Renal cortex interstitium (tissue), 11 donors: ENCODE data around the gene DPYD. TPM values are rescaled to one million over a fixed set of nuclear protein-coding genes. Genes with fewer than 3 reads are reported as not detected.

Source experiments
- DNase-seq, 11 donors: peaks; one replicate each; pipeline ENCODE4 v3.0.0-alpha.2; 2013; ENCODE audit warnings: low read depth in 9 of 11, low spot score in 4 of 11; ENCODE audit errors: extremely low read depth in 1 of 11
- polyA plus RNA-seq, 3 donors: library from polyadenylated mRNA; unstranded; fragments of 120-200 nt; gene quantifications; one replicate each; pipeline ENCODE4 v1.2.1, GENCODE V29; 2013; ENCODE audit not compliant: insufficient read length in 3 of 3

The DPYD gene
- polyA plus RNA-seq, 3 donors, result 11.6 to 13.0 (median 13.0) TPM

GRCh38 chr1:97077221-97077620 is 843.6 kb downstream of the DPYD start:
- DNase-seq, result no peak

- no peak for DNase-seq
Observed at GRCh38 chr1:97074771-97075170, 846.1 kb downstream of the DPYD start.

- DNase-seq, result no peak
Observed at GRCh38 chr1:97073936-97074335, 846.9 kb downstream of the DPYD start.

- DNase-seq, result no peak
Observed at GRCh38 chr1:97073169-97073568, 847.7 kb downstream of the DPYD start.

GRCh38 chr1:97071173-97071572 is 849.7 kb downstream of the DPYD start:
- no peak for DNase-seq

- no peak for DNase-seq
Observed at GRCh38 chr1:97070376-97070775, 850.5 kb downstream of the DPYD start.

- no peak for DNase-seq
Observed at GRCh38 chr1:97069312-97069711, 851.5 kb downstream of the DPYD start.

GRCh38 chr1:97066860-97067259 is 854.0 kb downstream of the DPYD start:
- no peak for DNase-seq

- DNase-seq, result no peak
Observed at GRCh38 chr1:97063532-97063931, 857.3 kb downstream of the DPYD start.

- DNase-seq, result no peak
Observed at GRCh38 chr1:97061604-97062003, 859.2 kb downstream of the DPYD start.

GRCh38 chr1:97056386-97056785 is 864.4 kb downstream of the DPYD start:
- no peak for DNase-seq

- no peak for DNase-seq
Observed at GRCh38 chr1:97053268-97053667, 867.6 kb downstream of the DPYD start.

- DNase-seq, result no peak
Observed at GRCh38 chr1:97051823-97052222, 869.0 kb downstream of the DPYD start.

- DNase-seq, result no peak
Observed at GRCh38 chr1:97050506-97050905, 870.3 kb downstream of the DPYD start.

GRCh38 chr1:97047421-97047793 is 873.4 kb downstream of the DPYD start:
- DNase-seq, result peak in 1 of 11 donors; percentile 2

- DNase-seq, result no peak
Observed at GRCh38 chr1:97046765-97047420, 873.9 kb downstream of the DPYD start.

GRCh38 chr1:97044159-97044760 is 876.6 kb downstream of the DPYD start:
- no peak for DNase-seq

GRCh38 chr1:97042551-97042950 is 878.3 kb downstream of the DPYD start:
- DNase-seq, result no peak

- DNase-seq, result no peak
Observed at GRCh38 chr1:97041026-97041425, 879.8 kb downstream of the DPYD start.

GRCh38 chr1:97038410-97038809 is 882.4 kb downstream of the DPYD start:
- no peak for DNase-seq

GRCh38 chr1:97034651-97035050 is 886.2 kb downstream of the DPYD start:
- DNase-seq, result no peak
